Measurements from ENCODE around the gene TENM4. TPM values are rescaled to one million over a fixed set of nuclear protein-coding genes. Genes with fewer than 3 reads are reported as not detected.

Gene TENM4
- polyA plus RNA-seq, 1 experiment, result 0.39 TPM

DNA sequence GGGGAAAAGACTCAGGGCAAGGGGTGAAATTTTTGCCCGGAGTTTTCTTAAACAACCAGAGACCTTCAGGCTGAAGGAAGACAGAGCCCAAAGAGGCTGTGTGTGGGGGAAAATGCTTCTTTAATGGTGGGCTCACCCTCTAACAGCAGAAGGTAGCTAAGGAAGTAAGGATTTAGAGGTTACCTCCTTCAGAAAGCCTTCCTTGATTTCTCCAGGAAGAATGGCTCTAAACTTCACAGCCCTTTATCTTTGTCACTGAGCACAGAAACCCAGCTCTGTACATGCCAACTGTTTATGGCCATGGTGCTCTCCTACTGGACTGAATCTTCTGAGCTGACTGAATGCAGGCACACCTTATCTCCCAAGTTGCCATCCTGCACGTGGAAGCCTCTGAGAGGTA, 196.0 kb downstream of the TENM4 start:
- TF ChIP-seq, protein P1, sequence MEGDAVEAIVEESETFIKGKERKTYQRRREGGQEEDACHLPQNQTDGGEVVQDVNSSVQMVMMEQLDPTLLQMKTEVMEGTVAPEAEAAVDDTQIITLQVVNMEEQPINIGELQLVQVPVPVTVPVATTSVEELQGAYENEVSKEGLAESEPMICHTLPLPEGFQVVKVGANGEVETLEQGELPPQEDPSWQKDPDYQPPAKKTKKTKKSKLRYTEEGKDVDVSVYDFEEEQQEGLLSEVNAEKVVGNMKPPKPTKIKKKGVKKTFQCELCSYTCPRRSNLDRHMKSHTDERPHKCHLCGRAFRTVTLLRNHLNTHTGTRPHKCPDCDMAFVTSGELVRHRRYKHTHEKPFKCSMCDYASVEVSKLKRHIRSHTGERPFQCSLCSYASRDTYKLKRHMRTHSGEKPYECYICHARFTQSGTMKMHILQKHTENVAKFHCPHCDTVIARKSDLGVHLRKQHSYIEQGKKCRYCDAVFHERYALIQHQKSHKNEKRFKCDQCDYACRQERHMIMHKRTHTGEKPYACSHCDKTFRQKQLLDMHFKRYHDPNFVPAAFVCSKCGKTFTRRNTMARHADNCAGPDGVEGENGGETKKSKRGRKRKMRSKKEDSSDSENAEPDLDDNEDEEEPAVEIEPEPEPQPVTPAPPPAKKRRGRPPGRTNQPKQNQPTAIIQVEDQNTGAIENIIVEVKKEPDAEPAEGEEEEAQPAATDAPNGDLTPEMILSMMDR (IDR thresholded peaks at IDR 0.05; ENCODE audit: insufficient read depth, low read depth, low read length), result no peak
- DNase-seq (ENCODE audit: low read depth), result no peak
- no peaks in the 10 kb centered on the region for H3K36me3 ChIP-seq (ENCODE audit: control insufficient read depth, insufficient read depth, low read length)
- CTCF ChIA-PET, result interaction anchor here (1.3 kb wide), 1 partner anchor 10 kb away, joined by 3 read pairs; no protein-coding TSS in a partner anchor
- POLR2A ChIA-PET, result interaction anchor here (0.6 kb wide), 1 partner anchor 16 kb away, joined by 4 read pairs; no protein-coding TSS in a partner anchor
- no peak overlapping the region for H3K4me3 ChIP-seq (ENCODE audit: low read depth, low read length)
- H3K27me3 ChIP-seq (ENCODE audit: control insufficient read depth, insufficient read depth, low read length), result no peaks in the 10 kb centered on the region

DNA sequence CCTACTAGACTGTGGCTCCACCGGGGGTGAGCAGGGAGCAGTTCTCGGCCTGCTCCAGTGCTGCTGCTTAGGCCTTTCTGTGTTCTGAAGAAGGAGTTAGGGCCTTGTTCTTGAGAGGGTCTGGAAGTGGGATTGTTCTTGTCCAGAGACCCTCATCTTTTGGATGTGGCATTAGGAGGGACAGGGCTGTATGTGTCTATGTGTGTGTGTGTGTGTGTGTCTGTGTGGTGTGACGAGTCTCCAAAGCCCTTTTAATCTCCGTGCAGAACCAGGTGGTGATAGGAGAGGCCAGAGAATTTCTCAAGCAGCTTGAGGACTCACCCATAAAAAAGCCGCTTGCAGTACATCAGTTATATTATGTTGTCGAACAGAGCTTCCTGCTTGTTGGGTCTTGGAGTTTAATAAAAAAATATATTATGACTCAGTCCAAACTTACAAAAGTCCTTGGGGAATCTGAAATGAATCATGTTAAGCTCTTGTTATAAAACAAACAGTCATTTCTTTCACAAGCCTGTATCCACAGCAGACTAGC, 196.5 kb downstream of the TENM4 start:
- no peak overlapping the region for H3K4me3 ChIP-seq (ENCODE audit: low read depth, low read length)
- DNase-seq (ENCODE audit: low read depth), result peak; percentile 92
- H3K27me3 ChIP-seq (ENCODE audit: control insufficient read depth, insufficient read depth, low read length), result no peaks in the 10 kb centered on the region
- TF ChIP-seq, protein P1 (IDR thresholded peaks at IDR 0.05; ENCODE audit: insufficient read depth, low read depth, low read length), result no peak
- ChIA-PET CTCF (interaction anchor here (1.3 kb wide), 1 partner anchor 9 kb away, joined by 3 read pairs; no protein-coding TSS in a partner anchor), POLR2A (interaction anchor here (0.6 kb wide), 1 partner anchor 17 kb away, joined by 4 read pairs; no protein-coding TSS in a partner anchor)
- H3K36me3 ChIP-seq (ENCODE audit: control insufficient read depth, insufficient read depth, low read length), result no peaks in the 10 kb centered on the region

DNA sequence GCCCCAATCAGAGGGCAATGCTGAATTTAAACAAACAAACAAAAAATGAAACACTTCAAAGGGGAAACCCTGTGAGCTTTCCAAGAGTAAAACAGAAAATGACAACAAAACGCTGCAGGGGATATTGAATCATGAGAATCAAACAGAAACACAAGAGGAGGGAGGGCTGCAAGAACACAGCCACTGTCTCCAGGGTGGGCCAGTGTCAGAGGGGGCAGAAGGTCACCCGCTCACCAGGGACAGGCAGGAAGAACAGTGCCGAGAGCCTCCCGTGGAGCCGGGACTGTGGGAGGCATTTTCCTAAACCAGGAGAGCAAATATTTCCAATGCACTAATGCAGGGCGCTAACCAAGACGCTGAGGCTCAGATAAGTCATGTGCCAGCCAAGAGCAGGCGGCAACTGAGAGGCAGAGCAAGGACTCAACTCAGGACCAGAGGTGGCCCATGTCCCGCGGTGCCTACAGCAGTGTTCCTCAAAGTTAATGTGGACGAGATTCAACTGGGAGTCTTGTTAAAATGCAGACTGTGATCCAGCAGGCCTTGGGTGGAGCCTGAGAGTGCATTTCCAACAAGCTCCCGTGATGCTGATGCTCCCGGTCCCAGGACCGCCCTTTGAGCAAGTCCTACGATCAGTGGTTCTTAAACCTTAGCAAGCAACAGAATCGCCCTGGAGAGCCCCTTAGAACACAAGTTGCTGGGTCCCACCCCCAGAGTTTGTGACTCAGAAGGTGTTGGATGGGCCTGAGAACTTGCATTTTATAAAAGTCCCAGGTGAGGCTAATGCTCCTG, 197.2 kb downstream of the TENM4 start:
- TF ChIP-seq, protein P1 (IDR thresholded peaks at IDR 0.05; ENCODE audit: insufficient read depth, low read depth, low read length), result no peak
- ChIA-PET POLR2A (no interaction called here), CTCF (interaction anchor here (0.6 to 1.3 kb wide), 2 partner anchors 9 to 140 kb away, joined by 3 read pairs; no protein-coding TSS in a partner anchor)

DNA sequence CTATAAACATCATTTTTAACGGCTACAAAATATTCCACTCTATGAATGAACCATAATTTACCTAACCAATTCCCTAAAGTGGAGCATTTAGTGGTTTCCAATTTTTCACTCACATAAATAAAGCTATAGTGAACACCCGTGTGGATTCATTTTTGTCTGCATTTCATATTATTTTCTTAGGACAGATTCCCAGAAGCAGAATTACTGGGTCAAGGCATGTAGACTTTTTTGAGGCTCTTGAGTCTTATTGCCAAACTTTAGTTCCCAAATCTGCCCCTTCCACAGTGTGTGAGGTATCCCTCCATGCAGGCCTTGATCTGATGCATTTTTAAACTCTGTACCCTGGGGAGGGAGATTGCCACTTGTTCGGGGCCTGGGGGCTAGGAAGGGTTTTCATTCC, 198.2 kb downstream of the TENM4 start:
- ChIA-PET CTCF (interaction anchor here (1.1 kb wide), 1 partner anchor 597 kb away, joined by 3 read pairs; no protein-coding TSS in a partner anchor), POLR2A (no interaction called here)
- TF ChIP-seq, protein P1 (IDR thresholded peaks at IDR 0.05; ENCODE audit: insufficient read depth, low read depth, low read length), result no peak
- Histone ChIP-seq H3K4me3 (ENCODE audit: low read depth, low read length) (no peak overlapping the region), H3K27me3 (ENCODE audit: control insufficient read depth, insufficient read depth, low read length) (no peaks in the 10 kb centered on the region), H3K36me3 (ENCODE audit: control insufficient read depth, insufficient read depth, low read length) (no peaks in the 10 kb centered on the region)
- DNase-seq (ENCODE audit: low read depth), result no peak

More for the DNA sequence above, 197.2 kb downstream of the TENM4 start:
- DNase-seq (ENCODE audit: low read depth), result no peak
- Histone ChIP-seq H3K4me3 (ENCODE audit: low read depth, low read length) (no peak overlapping the region), H3K36me3 (ENCODE audit: control insufficient read depth, insufficient read depth, low read length) (no peaks in the 10 kb centered on the region), H3K27me3 (ENCODE audit: control insufficient read depth, insufficient read depth, low read length) (no peaks in the 10 kb centered on the region)

DNA sequence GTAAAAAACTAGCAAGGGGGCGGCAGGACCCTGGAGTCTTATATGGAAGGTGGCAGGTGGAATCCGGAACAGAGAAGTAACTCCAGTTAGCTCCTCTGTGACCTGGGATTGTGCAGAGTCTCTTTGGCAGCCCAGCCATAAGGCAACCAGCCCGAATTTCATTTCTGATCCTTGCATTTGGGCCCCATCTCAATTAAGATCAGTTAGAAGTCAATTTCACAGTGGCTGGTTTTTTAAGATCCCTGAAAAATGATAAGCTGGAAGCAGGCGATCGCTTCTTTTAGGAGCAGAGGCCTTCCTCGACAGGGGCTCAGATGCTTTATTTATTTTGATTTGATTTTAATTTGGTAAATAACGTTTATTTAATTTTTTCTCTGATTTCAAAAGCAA, 199.0 kb downstream of the TENM4 start:
- Histone ChIP-seq H3K27me3 (ENCODE audit: control insufficient read depth, insufficient read depth, low read length) (no peaks in the 10 kb centered on the region), H3K4me3 (ENCODE audit: low read depth, low read length) (no peak overlapping the region), H3K36me3 (ENCODE audit: control insufficient read depth, insufficient read depth, low read length) (no peaks in the 10 kb centered on the region)
- POLR2A ChIA-PET, result no interaction called here
- CTCF ChIA-PET, result interaction anchor here (1.1 kb wide), 1 partner anchor 596 kb away, joined by 3 read pairs; no protein-coding TSS in a partner anchor
- TF ChIP-seq, protein P1 (IDR thresholded peaks at IDR 0.05; ENCODE audit: insufficient read depth, low read depth, low read length), result no peak
- no peak for DNase-seq (ENCODE audit: low read depth)

All from BJ (cell line).